T-helper 22 cell (primary cell): ENCODE data around the gene CASKIN2.
A peak's percentile ranks its signal among the peaks of the same experiment; 100 is the strongest.
"Not testable (repeated sequence)": the region's sequence is repeated elsewhere in the genome, so short reads cannot be mapped to it uniquely, and the experiment has no call there.

Experiments used
- DNase-seq: peaks from one replicate; pipeline ENCODE4 v3.0.0-alpha.2; 2020; ENCODE audit warnings: low read depth

The CASKIN2 gene

GRCh38 chr17:75488693-75489510 is 26.4 kb downstream of the CASKIN2 start:
- no peak for DNase-seq

GRCh38 chr17:75487351-75488070 is 27.8 kb downstream of the CASKIN2 start:
- DNase-seq = peak; percentile 11

GRCh38 chr17:75486951-75487350 is 28.4 kb downstream of the CASKIN2 start:
- DNase-seq = no peak

GRCh38 chr17:75486151-75486550 is 29.2 kb downstream of the CASKIN2 start:
- no peak for DNase-seq

GRCh38 chr17:75485688-75486087 is 29.6 kb downstream of the CASKIN2 start:
- DNase-seq = no peak

GRCh38 chr17:75482098-75482942 is 33.0 kb downstream of the CASKIN2 start:
- no peak for DNase-seq

- DNase-seq = no peak
Measured at GRCh38 chr17:75481194-75482068, 33.9 kb downstream of the CASKIN2 start.

GRCh38 chr17:75480281-75480680 is 35.1 kb downstream of the CASKIN2 start:
- no peak for DNase-seq

GRCh38 chr17:75478508-75478907 is 36.8 kb downstream of the CASKIN2 start:
- DNase-seq = no peak

- not testable (repeated sequence) for DNase-seq
Measured at GRCh38 chr17:75477490-75477862, 37.9 kb downstream of the CASKIN2 start.

GRCh38 chr17:75476752-75477489 is 38.4 kb downstream of the CASKIN2 start:
- DNase-seq = no peak

- DNase-seq = no peak
Measured at GRCh38 chr17:75476271-75476671, 39.1 kb downstream of the CASKIN2 start.

- no peak for DNase-seq
Measured at GRCh38 chr17:75475851-75476250, 39.5 kb downstream of the CASKIN2 start.

- DNase-seq = no peak
Measured at GRCh38 chr17:75475144-75475835, 40.0 kb downstream of the CASKIN2 start.

GRCh38 chr17:75474736-75475135 is 40.6 kb downstream of the CASKIN2 start:
- DNase-seq = no peak

- no peak for DNase-seq
Measured at GRCh38 chr17:75473246-75473645, 42.1 kb downstream of the CASKIN2 start.

GRCh38 chr17:75472119-75472518 is 43.2 kb downstream of the CASKIN2 start:
- DNase-seq = no peak

- no peak for DNase-seq
Measured at GRCh38 chr17:75471207-75471606, 44.1 kb downstream of the CASKIN2 start.

- no peak for DNase-seq
Measured at GRCh38 chr17:75468779-75469373, 46.5 kb downstream of the CASKIN2 start.

- no peak for DNase-seq
Measured at GRCh38 chr17:75468291-75468754, 47.0 kb downstream of the CASKIN2 start.
